DOHH2 (cell line): Measurements from ENCODE around the gene VGLL4.

Source experiments
- CTCF ChIP-seq: fragments of 200-600 bp; sonication (generic); IDR thresholded peaks from one replicate; pipeline ENCODE4 v1.5.1; 2014; ENCODE audit warnings: antibody characterized with exemption, mild to moderate bottlenecking, low read depth, low read length; ENCODE audit not compliant: poor library complexity, severe bottlenecking
- EZH2phosphoT487 ChIP-seq: fragments of 200-600 bp; sonication (generic); IDR thresholded peaks from 2 replicates; pipeline ENCODE4 v1.6.1; 2017; ENCODE audit warnings: borderline replicate concordance, mild to moderate bottlenecking, antibody characterized with exemption, low read length, moderate library complexity, mixed read lengths

GRCh38 chr3:11582191-11582968, 61.3 kb downstream of the VGLL4 start:
- TF ChIP-seq CTCF (no peak), EZH2phosphoT487 (no peak)
